Skin of body (tissue), 2 donors: Measurements from ENCODE around the gene ARHGEF17. TPM values are rescaled to one million over a fixed set of nuclear protein-coding genes. Genes with fewer than 3 reads are reported as not detected.

Source experiments
- DNase-seq: peaks from one replicate; lab custom pipeline; 2025; lab: John Stamatoyannopoulos, UW
- total RNA-seq: library from RNA; depleted of rRNA; stranded (reverse); fragments of >200 nt; gene quantifications from one replicate; pipeline ENCODE4 v1.2.3, GENCODE V29; 2014

ARHGEF17 gene
- total RNA-seq, 1 donor from 2014 or later = 20.9 TPM

- DNase-seq = no peak
These were observed 19.8 kb downstream of the ARHGEF17 start for GRCh38 chr11:73327812-73328364.

GRCh38 chr11:73330569-73331093 is 22.6 kb downstream of the ARHGEF17 start:
- no peak for DNase-seq

GRCh38 chr11:73331138-73331916 is 23.3 kb downstream of the ARHGEF17 start:
- no peak for DNase-seq

DNA sequence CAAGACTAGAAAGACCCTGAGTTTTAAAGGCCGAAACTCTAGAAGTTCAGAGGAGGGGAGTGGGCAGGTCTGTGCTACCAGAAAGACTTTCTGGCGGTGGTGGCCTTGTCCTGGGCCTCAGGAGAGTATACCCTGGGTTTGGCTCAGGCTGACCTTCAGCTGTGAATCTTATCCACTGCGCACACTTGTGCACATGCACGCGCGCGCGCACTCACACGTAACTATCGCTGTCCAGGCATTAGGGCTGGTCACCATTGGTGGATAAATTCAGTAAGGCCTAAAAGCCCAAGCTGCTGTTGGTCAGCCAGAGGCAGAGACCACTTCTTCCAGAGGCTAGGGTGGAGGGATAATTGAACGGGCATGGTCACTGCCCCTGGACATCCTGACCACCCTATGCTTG is 25.1 kb downstream of the ARHGEF17 start:
- no peak for DNase-seq

DNA sequence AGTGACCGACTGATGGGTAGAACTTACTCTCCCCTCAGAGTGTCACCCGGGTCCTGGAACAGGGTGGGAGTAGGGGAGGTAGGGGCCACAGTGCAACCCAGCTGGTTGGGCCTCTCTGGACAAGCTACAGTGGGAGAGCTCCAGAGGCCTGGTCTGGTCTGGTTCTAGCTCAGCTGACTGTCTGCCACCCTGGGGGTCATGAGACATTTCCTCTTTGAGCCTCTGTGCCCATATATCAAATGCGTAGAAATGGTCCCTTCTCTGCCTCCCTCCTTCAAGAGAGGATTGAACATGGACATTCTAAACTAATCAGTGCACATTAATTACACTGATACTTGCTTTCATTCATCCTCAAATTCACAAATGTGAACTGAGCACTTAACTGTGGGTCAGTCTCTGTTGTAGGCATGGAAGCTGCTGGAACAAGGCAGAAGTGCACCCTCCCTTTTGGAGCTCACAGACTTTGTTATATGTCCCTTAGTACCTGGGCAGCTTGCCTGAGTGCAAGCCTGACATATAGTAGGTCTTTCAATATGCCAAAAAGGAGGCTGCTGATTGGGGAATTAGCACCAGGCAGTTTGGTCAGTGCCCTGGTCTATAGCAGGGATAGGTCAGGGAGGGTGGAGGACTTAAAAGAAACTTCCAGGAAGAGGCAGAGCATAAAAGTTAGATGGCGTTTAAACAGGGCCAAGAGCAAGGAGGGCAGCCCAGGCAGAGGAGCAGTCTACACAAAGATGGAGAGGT is 25.7 kb downstream of the ARHGEF17 start:
- no peak for DNase-seq

- DNase-seq = peak; percentile 59
These were observed 26.5 kb downstream of the ARHGEF17 start for GRCh38 chr11:73334384-73335203.

- DNase-seq = peak; percentile 95
These were observed 27.3 kb downstream of the ARHGEF17 start for GRCh38 chr11:73335204-73335923.

DNA sequence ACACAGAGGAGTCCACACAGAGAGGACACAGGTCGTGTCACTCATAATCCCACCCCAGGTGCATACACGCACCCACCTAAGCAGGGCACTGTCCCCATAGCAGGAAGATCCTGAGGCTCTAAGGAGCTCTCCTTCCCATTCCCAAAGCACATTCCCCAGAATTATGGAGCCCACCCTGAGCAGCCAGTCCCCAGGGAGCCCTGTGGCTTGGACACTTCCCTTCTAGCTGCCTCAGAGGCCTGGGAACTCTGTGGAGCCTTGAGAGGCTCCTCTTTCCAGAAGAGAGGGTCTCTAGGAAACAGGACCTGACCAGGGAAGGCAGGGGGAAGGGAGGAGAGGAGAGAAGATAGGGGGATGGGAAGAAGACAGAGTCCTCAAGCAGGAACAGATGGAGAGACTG is 29.8 kb downstream of the ARHGEF17 start:
- DNase-seq = no peak

- no peak for DNase-seq
These were observed 30.2 kb downstream of the ARHGEF17 start for GRCh38 chr11:73338279-73338678.

GRCh38 chr11:73340164-73340563 is 32.1 kb downstream of the ARHGEF17 start:
- DNase-seq = no peak

GRCh38 chr11:73342633-73343032 is 34.6 kb downstream of the ARHGEF17 start:
- no peak for DNase-seq

DNA sequence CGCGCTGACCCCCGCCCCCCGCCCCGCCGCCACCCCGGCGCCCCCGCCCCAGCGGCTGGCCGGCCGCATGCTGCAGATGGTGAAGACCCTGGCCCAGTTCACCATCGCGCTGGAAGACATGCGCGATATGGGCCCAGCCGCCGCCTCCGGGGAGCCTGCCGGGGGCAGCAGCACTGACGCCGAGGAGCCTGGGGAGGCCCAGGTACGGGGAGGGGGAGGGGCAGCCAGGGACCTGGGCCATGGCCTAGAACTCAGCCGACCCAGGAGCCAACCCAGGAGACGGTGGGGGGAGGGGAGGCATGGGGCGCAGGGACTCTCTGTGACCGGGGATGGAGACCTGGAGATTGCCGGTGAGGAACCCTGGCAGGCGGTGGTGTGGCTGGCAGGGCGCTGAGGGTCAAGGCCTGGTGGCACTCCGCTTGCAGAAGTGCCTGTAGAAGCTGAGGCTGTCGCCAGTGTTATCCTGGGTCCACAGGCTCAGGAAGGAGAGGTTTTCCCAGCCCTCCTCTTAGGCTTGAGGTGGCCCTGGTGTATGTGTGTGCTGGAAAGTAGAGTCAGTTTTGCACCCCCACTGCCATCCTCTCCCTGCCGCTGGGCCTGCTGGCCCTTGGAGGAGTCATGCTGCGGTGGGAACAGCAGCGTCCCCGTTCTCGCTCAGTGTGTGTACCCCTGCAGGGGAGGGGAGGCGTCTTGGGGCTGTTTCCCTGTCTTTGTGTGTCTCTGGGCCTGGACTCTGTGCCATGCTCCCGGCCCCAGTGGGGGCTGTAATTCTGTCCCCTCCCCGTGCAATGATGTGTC is 35.2 kb downstream of the ARHGEF17 start:
- DNase-seq = no peak

GRCh38 chr11:73344191-73344607 is 36.1 kb downstream of the ARHGEF17 start:
- no peak for DNase-seq

DNA sequence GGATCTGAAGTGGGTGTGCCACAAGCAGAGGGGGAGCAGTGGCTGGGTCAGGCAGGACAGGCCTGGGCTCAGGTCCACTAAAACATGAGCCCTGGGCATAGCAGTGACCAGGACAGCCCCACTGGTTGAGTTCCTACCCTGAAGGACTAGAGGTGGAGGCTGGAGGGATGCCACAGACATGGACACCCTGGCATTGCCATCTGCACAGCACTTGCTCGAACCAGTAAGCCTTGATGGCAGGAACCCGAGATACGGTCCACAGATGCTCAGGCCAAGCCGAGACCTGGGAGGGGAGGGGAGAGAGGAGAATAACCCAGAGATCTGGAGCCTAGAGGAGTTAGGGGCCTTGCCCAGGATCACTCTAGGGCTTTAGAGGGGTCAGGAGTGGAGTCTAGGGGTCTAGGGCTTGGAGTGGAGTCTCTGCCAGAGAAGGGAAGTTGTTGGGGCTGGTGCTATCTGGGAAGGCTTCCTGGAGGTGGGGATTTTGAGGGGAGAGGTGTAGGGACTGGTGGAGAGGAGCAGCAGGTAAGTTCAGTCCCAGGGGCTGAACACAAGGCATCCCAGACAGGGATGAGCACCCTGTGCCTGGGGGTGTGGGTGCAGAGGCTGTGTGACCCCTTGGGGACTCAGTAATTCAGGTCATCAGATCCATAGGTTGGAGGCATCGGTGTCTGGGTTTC is 37.5 kb downstream of the ARHGEF17 start:
- no peak for DNase-seq

GRCh38 chr11:73346186-73346935 is 38.3 kb downstream of the ARHGEF17 start:
- DNase-seq = no peak

- no peak for DNase-seq
These were observed 39.0 kb downstream of the ARHGEF17 start for GRCh38 chr11:73347067-73347466.

DNA sequence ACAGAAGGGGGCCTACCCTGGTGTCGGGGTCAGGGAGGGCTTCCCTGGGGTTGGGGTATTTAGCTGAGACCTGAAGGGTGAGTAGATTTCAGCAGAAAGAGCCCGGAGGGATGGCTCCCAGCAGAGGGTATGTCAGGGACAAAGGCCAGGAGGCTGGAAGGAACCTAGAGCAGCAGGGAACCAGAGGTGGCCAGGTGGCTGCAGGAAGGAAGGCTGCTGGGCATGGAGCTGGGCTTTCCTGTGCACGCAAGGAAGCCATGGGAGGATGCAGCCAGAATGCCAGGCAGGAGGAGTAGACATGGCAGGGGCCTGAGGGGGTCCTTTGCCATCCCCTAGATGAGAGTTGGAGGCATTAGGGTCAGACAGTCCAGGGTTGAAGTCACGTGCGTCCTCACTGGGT is 40.8 kb downstream of the ARHGEF17 start:
- DNase-seq = no peak

GRCh38 chr11:73349633-73350032 is 41.6 kb downstream of the ARHGEF17 start:
- no peak for DNase-seq
